Thymus (tissue), 11 donors: ENCODE measurements around the gene GRID1. TPM values are rescaled to one million over a fixed set of nuclear protein-coding genes. Genes with fewer than 3 reads are reported as not detected.

Experiments used
- DNase-seq, 9 donors: peaks; one replicate each; pipeline ENCODE4 v3.0.0-alpha.2; 2013; ENCODE audit warnings: low spot score in 9 of 9, low read depth in 6 of 9, missing footprints in 1 of 9
- H3K27ac ChIP-seq, 2 donors: one replicate each; pipeline ENCODE4 v1.5.1; 2013; ENCODE audit warnings: control low read depth in 1 of 2, low read depth in 1 of 2, low read length in 1 of 2, mild to moderate bottlenecking in 1 of 2, moderate library complexity in 1 of 2
- H3K27me3 ChIP-seq, 2 donors: one replicate each; pipeline ENCODE4 v1.5.1; 2013; ENCODE audit warnings: low read length in 1 of 2; ENCODE audit not compliant: control insufficient read depth in 2 of 2, insufficient read depth in 1 of 2
- H3K36me3 ChIP-seq, 2 donors: one replicate each; pipeline ENCODE4 v1.5.1; 2013; ENCODE audit warnings: low read length in 1 of 2, mild to moderate bottlenecking in 1 of 2, moderate library complexity in 1 of 2; ENCODE audit not compliant: control insufficient read depth in 2 of 2, insufficient read depth in 2 of 2
- H3K4me1 ChIP-seq, 2 donors: one replicate each; pipeline ENCODE4 v1.5.1; 2013; ENCODE audit warnings: low read length in 2 of 2; ENCODE audit not compliant: control insufficient read depth in 2 of 2, insufficient read depth in 2 of 2
- H3K4me3 ChIP-seq, 2 donors: one replicate each; pipeline ENCODE4 v1.5.1; 2013; ENCODE audit warnings: low read length in 2 of 2, control low read depth in 1 of 2, mild to moderate bottlenecking in 1 of 2
- H3K9me3 ChIP-seq, 2 donors: one replicate each; pipeline ENCODE4 v1.5.1; 2013; ENCODE audit warnings: low read length in 1 of 2, mild to moderate bottlenecking in 1 of 2; ENCODE audit not compliant: control insufficient read depth in 2 of 2, insufficient read depth in 1 of 2
- WGBS: extraction: QIAGEN DNeasy Blood & Tissue Kit; methylation state at CpG from one replicate; pipeline ENCODE4 v1.1.7; 2013; 5-methylcytosine and 5-hydroxymethylcytosine counted together
- polyA plus RNA-seq: library from polyadenylated mRNA; stranded (reverse); fragments of 200-250 nt; gene quantifications from one replicate; pipeline ENCODE4 v1.2.3, GENCODE V29; 2013
- total RNA-seq: library from RNA; stranded (reverse); fragments of 120-200 nt; gene quantifications from one replicate; pipeline ENCODE4 v1.2.4, GENCODE V29; 2013
- donor health status: healthy.

The GRID1 gene
- total and polyA plus RNA-seq, 2 donors: 0.33 to 0.46 TPM

DNA sequence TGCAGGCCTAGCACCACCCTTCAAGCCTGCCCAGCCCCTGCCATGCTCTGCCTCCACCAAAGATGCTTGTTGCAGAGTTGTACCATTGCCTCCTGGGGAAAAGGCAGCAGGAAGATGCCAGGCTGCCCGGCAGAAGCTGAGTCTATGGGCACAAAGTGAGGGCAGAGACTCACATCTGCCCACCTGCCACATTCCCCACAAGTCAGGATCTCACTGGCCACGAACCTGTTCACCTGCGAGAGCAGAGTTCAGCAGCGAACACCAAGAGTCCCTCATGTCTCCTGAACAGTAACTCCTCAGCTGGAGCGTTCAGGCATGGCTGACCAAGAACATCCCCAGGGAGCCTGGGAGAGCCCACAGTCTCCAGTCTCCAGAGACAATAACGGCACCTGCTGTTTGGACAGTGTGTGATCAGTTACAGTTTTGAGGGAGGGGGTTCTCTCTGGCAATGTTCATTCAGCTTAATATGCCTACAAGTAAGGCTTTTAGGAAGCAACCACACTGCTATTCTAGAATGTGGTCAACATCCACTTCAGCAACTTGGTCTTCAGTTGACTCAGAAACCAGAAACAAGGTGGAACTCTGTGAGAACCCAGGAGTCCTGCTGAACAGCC is 78.5 kb downstream of the GRID1 start:
- no peak for DNase-seq
- Histone ChIP-seq H3K27ac (no peak overlapping the region), H3K36me3 (no peaks in the 10 kb centered on the region), H3K4me1 (no peaks in the 10 kb centered on the region), H3K4me3 (no peak overlapping the region), H3K9me3 (no peaks in the 10 kb centered on the region), H3K27me3 (no peaks in the 10 kb centered on the region)
- WGBS: 76% methylated on average over 6 of the region's 6 CpGs

DNA sequence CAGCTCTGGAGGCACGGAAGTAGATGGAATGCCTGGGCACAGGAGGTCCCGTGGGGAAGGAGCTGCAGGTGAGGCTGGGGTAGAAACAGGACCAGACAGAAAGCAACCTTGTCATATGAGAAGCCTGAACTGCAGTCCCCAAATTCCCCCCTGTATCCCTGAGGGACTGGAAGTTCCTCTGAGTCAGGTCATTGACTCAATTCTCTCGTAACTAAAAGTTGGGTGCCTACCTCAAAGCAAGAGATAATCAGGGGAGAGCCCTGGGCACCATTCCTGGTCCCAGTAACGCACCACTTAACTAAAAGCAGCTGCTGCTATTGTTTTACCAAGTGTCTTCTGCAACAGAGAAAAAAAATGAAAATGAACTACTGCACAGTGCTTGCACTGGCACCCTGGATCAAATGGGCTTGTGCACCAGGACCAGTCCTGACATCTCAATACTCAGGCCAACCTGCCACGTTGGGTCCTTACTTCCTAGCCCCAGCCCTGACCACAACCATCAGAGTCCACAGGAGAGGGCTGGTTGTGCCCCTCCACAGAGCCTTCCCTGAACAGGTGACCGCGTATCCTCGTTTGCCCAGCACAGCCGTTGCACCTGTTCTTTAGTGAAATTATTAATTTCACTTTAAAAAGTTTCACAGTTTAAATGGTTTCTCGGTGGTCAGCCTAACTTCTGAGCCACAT is 79.3 kb downstream of the GRID1 start:
- 86% methylated on average over 10 of the region's 10 CpGs for WGBS
- H3K36me3 ChIP-seq: no peaks in the 10 kb centered on the region
- H3K27ac ChIP-seq: no peak overlapping the region
- DNase-seq: no peak
- no peak overlapping the region for H3K4me3 ChIP-seq
- H3K4me1 ChIP-seq: no peaks in the 10 kb centered on the region
- H3K9me3 ChIP-seq: no peaks in the 10 kb centered on the region
- H3K27me3 ChIP-seq: no peaks in the 10 kb centered on the region

DNA sequence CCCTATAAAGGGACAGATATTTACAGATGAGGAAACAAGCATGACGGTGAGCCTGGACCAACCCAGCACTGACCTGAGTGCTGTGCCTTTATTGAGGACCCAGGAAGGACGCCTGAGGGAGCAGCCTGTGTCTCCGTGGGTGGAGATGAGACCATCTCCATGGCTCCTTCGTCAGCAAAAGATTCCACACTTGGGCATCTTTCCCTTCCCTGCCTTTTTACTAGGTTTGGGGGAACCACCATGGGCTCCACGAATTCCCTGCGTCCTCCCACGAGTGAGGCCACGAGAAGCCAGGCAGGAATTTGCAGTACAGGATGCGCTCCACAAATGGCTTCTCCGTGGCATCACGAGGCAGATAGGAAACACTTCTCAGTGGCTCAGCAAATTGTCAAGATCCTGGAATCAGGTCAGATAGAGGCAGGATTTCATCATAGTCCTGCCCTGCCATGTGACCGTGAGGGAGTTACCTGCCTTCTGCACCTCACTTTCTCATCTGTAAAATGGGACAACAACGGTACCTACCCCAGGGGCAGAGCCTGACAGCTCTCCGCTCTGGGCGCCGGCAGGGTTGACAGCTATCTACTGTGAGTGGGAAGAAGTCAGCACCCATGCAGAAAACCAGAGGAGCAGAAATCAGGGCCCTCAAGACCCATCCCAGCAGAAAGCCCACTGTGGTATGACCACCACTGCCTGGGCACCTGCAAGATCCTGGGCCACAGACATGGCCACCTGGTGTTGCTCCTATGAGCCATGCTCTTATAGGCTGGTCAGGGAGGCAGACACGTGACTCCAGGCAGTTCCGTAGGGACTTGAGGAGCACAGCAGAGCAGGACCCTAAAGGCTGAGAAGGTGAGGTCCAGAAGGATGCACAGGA is 80.1 kb downstream of the GRID1 start:
- Histone ChIP-seq H3K4me3 (no peak overlapping the region), H3K36me3 (no peaks in the 10 kb centered on the region), H3K27ac (no peak overlapping the region), H3K27me3 (no peaks in the 10 kb centered on the region), H3K4me1 (no peaks in the 10 kb centered on the region), H3K9me3 (no peaks in the 10 kb centered on the region)
- WGBS: 90% methylated on average over 18 of the region's 18 CpGs
- no peak for DNase-seq

DNA sequence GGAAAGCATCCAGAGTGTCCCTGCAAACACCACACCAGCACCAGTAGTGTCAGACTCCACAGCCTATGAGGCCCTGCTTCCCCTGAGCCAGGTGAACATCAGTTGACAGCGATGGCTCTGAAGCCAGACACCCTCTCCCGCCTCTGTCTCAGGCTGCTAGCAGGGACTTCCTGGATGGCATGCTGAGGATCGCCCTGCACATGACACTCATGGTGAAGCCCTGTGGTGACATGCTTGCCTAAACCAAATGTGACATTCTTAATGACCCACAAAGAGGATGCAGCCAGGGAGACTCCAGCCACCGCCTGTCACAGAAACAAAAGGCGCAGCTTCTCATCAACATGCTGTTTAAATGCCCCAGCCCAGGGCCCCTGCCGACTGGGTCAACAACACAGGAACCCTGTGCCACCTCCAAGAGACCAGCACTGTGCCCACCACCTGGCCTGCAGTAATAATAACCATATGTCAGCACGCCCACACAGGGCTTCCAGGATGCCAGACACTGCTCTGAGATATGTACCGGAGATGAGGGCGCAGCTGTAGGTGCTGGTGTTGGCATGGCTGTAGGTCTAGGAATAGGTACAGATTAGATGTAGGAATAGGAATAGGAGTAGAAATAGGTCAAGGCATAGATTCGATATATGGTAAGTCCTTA is 81.3 kb downstream of the GRID1 start:
- H3K4me3 ChIP-seq: no peak overlapping the region
- no peaks in the 10 kb centered on the region for H3K36me3 ChIP-seq
- no peaks in the 10 kb centered on the region for H3K4me1 ChIP-seq
- no peaks in the 10 kb centered on the region for H3K9me3 ChIP-seq
- no peak overlapping the region for H3K27ac ChIP-seq
- 86% methylated on average over 10 of the region's 10 CpGs for WGBS
- H3K27me3 ChIP-seq: no peaks in the 10 kb centered on the region
- DNase-seq: no peak

DNA sequence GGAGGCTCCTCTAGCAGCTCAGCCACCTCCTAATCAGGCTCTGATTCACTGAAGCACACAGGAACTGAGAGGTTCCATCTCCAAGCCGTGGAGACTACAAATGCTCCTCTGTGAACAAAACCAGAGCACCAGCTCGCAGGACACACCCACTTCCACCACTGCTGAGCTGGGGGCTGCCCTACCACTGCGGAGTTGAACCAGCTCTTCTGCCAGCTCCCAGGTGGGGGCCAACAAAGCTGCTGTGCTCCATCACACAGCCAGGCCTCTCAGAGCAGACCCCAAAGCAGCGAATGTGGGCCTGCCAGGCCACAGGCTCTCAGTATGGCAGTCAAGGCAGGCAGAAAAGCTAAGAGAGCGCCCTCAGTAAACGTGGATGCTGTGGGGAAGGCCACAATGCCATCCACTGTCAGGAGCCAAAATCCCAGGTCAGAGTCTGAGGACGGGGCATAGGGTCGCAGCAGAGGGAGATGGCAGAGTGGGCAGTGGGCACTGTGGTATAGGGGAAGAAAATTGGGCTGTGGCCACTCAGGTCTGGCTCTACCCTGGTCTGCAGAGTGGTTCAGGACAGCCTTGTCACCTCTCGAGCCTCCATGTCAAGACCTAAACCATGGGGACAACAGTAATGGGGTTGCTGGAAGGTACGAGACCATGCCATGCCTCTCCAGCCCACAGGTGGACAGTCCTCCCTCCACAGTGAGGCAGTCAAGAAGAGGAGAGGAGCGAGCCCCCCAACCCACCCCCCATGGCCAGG is 82.1 kb downstream of the GRID1 start:
- 75% methylated on average over 11 of the region's 11 CpGs for WGBS
- H3K4me1 ChIP-seq: no peaks in the 10 kb centered on the region
- DNase-seq: no peak

DNA sequence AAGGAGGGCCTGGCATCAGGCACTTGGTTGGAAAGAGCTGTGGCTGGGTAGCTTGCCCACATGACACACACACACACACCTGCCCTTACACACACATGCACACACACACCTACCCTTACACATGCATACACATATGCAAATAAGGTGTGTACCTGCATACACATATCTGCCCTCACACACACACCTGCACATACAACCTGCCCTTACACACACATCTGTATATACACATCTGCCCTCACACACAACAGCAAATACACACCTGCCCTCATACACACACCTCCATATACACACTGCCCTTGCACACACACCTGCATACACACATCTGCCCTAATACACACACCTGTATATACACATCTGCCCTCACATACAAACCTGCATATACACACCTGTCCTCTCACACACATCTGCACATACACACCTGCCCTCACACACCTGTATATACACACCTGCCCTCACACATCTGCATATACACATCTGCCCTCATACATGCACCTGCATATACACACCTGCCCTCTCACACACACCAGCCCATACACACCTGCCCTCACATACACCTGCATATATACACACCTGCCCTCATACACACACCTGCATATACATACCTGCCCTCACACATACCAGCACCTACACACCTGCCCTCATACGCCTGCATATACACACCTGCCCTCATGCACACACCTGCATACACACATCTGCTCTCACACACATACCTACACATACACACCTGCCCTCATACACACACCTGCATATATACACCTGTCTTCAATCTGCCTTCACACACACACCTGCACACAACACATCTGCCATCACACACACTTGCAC is 82.9 kb downstream of the GRID1 start:
- Histone ChIP-seq H3K27me3 (no peaks in the 10 kb centered on the region), H3K36me3 (no peaks in the 10 kb centered on the region), H3K4me3 (no peak overlapping the region), H3K9me3 (no peaks in the 10 kb centered on the region), H3K4me1 (no peaks in the 10 kb centered on the region), H3K27ac (no peak overlapping the region)
- 92% methylated on average over 1 of the region's 1 CpG for WGBS
- DNase-seq: no peak

More for the DNA sequence above, 82.1 kb downstream of the GRID1 start:
- Histone ChIP-seq H3K4me3 (no peak overlapping the region), H3K27ac (no peak overlapping the region), H3K36me3 (no peaks in the 10 kb centered on the region), H3K9me3 (no peaks in the 10 kb centered on the region), H3K27me3 (no peaks in the 10 kb centered on the region)

DNA sequence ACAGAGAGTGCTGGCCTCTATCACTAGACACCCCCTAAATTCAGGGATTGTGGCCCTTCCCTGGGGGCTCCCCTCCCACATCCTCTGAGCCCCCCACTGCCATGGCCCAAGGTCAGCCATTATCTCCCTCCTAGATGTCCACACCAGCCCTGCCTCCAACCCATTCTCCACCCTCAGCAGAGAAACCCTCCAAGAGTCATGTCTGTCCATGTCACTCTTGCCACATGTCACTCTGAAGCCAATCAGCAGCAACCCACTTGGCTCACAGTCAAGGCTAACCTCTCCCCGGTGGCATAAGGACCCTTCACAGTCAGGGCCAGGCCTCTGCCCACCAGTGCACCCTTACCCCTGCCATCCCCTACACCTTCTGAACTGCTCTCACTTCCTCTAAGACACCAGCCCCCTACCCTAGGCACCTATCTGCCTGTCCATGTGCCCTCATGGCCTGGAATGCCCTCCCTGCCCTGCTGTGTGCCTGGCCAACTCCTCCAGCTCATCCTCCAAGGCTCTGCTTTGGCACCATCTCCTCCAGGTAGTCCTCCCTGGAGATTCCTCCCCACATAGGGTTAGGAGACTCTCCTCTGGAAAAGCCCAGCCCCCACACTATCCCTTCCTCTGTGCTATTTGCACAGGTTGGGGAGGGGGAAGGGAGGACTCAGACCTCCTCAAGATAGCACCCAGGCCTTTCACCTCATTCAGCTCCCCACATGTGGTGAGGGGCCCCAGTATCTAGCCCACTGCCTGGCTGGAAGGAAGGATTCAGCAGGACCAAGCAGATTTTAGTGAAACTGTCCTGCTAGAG is 83.7 kb downstream of the GRID1 start:
- no peaks in the 10 kb centered on the region for H3K27me3 ChIP-seq
- no peak overlapping the region for H3K27ac ChIP-seq
- H3K36me3 ChIP-seq: no peaks in the 10 kb centered on the region
- H3K4me3 ChIP-seq: no peak overlapping the region
- WGBS: 95% methylated on average over 1 of the region's 1 CpG
- DNase-seq: no peak
- no peaks in the 10 kb centered on the region for H3K4me1 ChIP-seq
- H3K9me3 ChIP-seq: no peaks in the 10 kb centered on the region
